ENCODE results near the gene MMP24. TPM values are rescaled to one million over a fixed set of nuclear protein-coding genes. Genes with fewer than 3 reads are reported as not detected.

The MMP24 gene
- total and polyA plus RNA-seq, 4 donors = 0.09 to 0.75 (median 0.42) TPM

GRCh38 chr20:35291654-35292503, 65.4 kb downstream of the MMP24 start, which contains the start of gene FAM83C:
Gene FAM83C, minus strand, starts transcription at chr20:35292425. Its CDS starts 121 bp downstream, at chr20:35292304.
- TF ChIP-seq YY1 (IDR thresholded peaks at IDR 0.05) = no peak
- no peak for TF ChIP-seq EGR1 (IDR thresholded peaks at IDR 0.05; ENCODE audit: low read depth in 2 of 2)
- TF ChIP-seq REST (IDR thresholded peaks at IDR 0.05) = no peak
- TF ChIP-seq NR2F2 (IDR thresholded peaks at IDR 0.05) = no peak
- TF ChIP-seq HNF4G (IDR thresholded peaks at IDR 0.05) = no peak
- no peak for TF ChIP-seq GABPA (IDR thresholded peaks at IDR 0.05 in 1 of 2, conservative IDR thresholded peaks at IDR 0.05 in 1 of 2)
- TF ChIP-seq, protein P1, sequence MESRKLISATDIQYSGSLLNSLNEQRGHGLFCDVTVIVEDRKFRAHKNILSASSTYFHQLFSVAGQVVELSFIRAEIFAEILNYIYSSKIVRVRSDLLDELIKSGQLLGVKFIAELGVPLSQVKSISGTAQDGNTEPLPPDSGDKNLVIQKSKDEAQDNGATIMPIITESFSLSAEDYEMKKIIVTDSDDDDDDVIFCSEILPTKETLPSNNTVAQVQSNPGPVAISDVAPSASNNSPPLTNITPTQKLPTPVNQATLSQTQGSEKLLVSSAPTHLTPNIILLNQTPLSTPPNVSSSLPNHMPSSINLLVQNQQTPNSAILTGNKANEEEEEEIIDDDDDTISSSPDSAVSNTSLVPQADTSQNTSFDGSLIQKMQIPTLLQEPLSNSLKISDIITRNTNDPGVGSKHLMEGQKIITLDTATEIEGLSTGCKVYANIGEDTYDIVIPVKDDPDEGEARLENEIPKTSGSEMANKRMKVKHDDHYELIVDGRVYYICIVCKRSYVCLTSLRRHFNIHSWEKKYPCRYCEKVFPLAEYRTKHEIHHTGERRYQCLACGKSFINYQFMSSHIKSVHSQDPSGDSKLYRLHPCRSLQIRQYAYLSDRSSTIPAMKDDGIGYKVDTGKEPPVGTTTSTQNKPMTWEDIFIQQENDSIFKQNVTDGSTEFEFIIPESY (IDR thresholded peaks at IDR 0.05) = no peak
- no peak for TF ChIP-seq RAD21 (IDR thresholded peaks at IDR 0.05)
- no peak for TF ChIP-seq FOXA2 (IDR thresholded peaks at IDR 0.05)
- TF ChIP-seq, protein P2, sequence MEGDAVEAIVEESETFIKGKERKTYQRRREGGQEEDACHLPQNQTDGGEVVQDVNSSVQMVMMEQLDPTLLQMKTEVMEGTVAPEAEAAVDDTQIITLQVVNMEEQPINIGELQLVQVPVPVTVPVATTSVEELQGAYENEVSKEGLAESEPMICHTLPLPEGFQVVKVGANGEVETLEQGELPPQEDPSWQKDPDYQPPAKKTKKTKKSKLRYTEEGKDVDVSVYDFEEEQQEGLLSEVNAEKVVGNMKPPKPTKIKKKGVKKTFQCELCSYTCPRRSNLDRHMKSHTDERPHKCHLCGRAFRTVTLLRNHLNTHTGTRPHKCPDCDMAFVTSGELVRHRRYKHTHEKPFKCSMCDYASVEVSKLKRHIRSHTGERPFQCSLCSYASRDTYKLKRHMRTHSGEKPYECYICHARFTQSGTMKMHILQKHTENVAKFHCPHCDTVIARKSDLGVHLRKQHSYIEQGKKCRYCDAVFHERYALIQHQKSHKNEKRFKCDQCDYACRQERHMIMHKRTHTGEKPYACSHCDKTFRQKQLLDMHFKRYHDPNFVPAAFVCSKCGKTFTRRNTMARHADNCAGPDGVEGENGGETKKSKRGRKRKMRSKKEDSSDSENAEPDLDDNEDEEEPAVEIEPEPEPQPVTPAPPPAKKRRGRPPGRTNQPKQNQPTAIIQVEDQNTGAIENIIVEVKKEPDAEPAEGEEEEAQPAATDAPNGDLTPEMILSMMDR (IDR thresholded peaks at IDR 0.05; ENCODE audit: low read depth, low read length, missing input control) = no peak
- TF ChIP-seq HNF4A (conservative IDR thresholded peaks at IDR 0.05) = no peak
- no peak for TF ChIP-seq TAF1 (conservative IDR thresholded peaks at IDR 0.05)
- TF ChIP-seq, protein P3, sequence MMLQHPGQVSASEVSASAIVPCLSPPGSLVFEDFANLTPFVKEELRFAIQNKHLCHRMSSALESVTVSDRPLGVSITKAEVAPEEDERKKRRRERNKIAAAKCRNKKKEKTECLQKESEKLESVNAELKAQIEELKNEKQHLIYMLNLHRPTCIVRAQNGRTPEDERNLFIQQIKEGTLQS (IDR thresholded peaks at IDR 0.05) = no peak
- TF ChIP-seq MAX (IDR thresholded peaks at IDR 0.05) = no peak
- 90% methylated on average over 40 of the region's 40 CpGs for WGBS

More at GRCh38 chr20:35291654-35292503, 65.4 kb downstream of the MMP24 start, which contains the start of gene FAM83C:
- DNase-seq (ENCODE audit: low spot score) = no peak
- Histone ChIP-seq H3K27ac (ENCODE audit: low read depth in 1 of 2, low read length in 2 of 2) (no peak within 1 kb of the TSS), H3K4me3 (ENCODE audit: low read depth in 1 of 3, low read length in 3 of 3) (no peak within 1 kb of the TSS), H3K9me3 (ENCODE audit: control insufficient read depth in 4 of 4, low read length in 3 of 4) (no peaks in the 10 kb centered on the region), H3K4me1 (ENCODE audit: control insufficient read depth in 4 of 4, insufficient read depth in 4 of 4, low read length in 3 of 4) (peaks cover 0 to 2% (median 1%) of the 10 kb centered on the region in 4 donors), H3K9ac (ENCODE audit: low read depth in 1 of 2, low read length in 2 of 2) (no peak within 1 kb of the TSS), H3K27me3 (ENCODE audit: control insufficient read depth in 4 of 4, insufficient read depth in 4 of 4, low read length in 3 of 4) (no peaks in the 10 kb centered on the region), H3K36me3 (ENCODE audit: control insufficient read depth in 4 of 4, insufficient read depth in 3 of 4, low read depth in 1 of 4, low read length in 3 of 4) (no peaks in the 10 kb centered on the region)

Data from liver (tissue), 9 donors.